IMR-90 (cell line): Measurements from ENCODE around the gene SPRY1. TPM values are rescaled to one million over a fixed set of nuclear protein-coding genes. Genes with fewer than 3 reads are reported as not detected.

Experiments
- ATAC-seq: fragments of 200-7000 bp; cut with Tn5 transposase; 2 replicates; pipeline ENCODE4 v1.9.1; 2020; ENCODE audit warnings: low read depth, mild to moderate bottlenecking, moderate library complexity
- BruUV-seq: library from RNA; stranded (reverse); fragments of 400-500 nt; replicated peaks from 2 replicates; lab custom pipeline; 2021; lab: Mats Ljungman, UMichigan
- CTCF ChIA-PET: fragments of 300-600 bp; formaldehyde crosslinking; extraction: SDS; loops from one replicate; lab custom pipeline; 2021; ENCODE audit warnings: antibody characterized with exemption; lab: Yijun Ruan, JAX
- POLR2A ChIA-PET: fragments of 300-600 bp; sonication (Branson Sonifier 250); formaldehyde crosslinking; loops from one replicate; lab custom pipeline; 2022; ENCODE audit warnings: antibody characterized with exemption; ENCODE audit not compliant: unreplicated experiment; lab: Charles Lee
- DNase-seq: peaks from one replicate; pipeline ENCODE4 v3.0.0; 2013
- H2AFZ ChIP-seq: replicated peaks from 2 replicates; pipeline ENCODE3; 2013; ENCODE audit warnings: low read length, mild to moderate bottlenecking; ENCODE audit not compliant: poor library complexity
- H2AK5ac ChIP-seq: 2 replicates; pipeline ENCODE4 v1.6.1; 2013; ENCODE audit warnings: low read depth, low read length, inconsistent platforms
- H2AK9ac ChIP-seq: replicated peaks from 2 replicates; pipeline ENCODE3; 2013; ENCODE audit warnings: mild to moderate bottlenecking, low read depth, low read length, moderate library complexity; ENCODE audit not compliant: poor library complexity
- H2BK120ac ChIP-seq: 2 replicates; pipeline ENCODE4 v1.6.1; 2013; ENCODE audit warnings: low read depth, low read length, inconsistent platforms
- H2BK15ac ChIP-seq: 3 replicates; pipeline ENCODE4 v1.6.1; 2013; ENCODE audit warnings: low read depth, low read length, inconsistent platforms
- H2BK20ac ChIP-seq: 2 replicates; pipeline ENCODE4 v1.6.1; 2013; ENCODE audit warnings: low read depth, mild to moderate bottlenecking, inconsistent platforms, low read length, moderate library complexity
- H2BK5ac ChIP-seq: 2 replicates; pipeline ENCODE4 v1.6.1; 2013; ENCODE audit warnings: mild to moderate bottlenecking, low read depth, low read length, inconsistent platforms; ENCODE audit not compliant: poor library complexity, severe bottlenecking
- H3K14ac ChIP-seq: replicated peaks from 2 replicates; pipeline ENCODE4 v1.6.1; 2013; ENCODE audit warnings: low read depth, low read length, inconsistent platforms
- H3K18ac ChIP-seq: 2 replicates; pipeline ENCODE4 v1.6.1; 2013; ENCODE audit warnings: low read depth, low read length, control low read depth
- H3K23ac ChIP-seq: 2 replicates; pipeline ENCODE4 v1.6.1; 2013; ENCODE audit warnings: low read depth, low read length, inconsistent platforms
- H3K27ac ChIP-seq: 2 replicates; pipeline ENCODE4 v1.5.1; 2013; ENCODE audit warnings: mild to moderate bottlenecking, control low read depth, low read length; ENCODE audit not compliant: insufficient read depth
- H3K27me3 ChIP-seq: 2 replicates; pipeline ENCODE4 v1.6.1; 2013; ENCODE audit warnings: low read length; ENCODE audit not compliant: control insufficient read depth, insufficient read depth
- H3K36me3 ChIP-seq: 2 replicates; pipeline ENCODE4 v1.6.1; 2013; ENCODE audit warnings: low read length, mixed read lengths; ENCODE audit not compliant: control insufficient read depth, insufficient read depth
- H3K4ac ChIP-seq: 2 replicates; pipeline ENCODE4 v1.6.1; 2013; ENCODE audit warnings: low read depth, low read length, inconsistent platforms
- H3K4me1 ChIP-seq: 2 replicates; pipeline ENCODE4 v1.6.1; 2013; ENCODE audit warnings: low read length, mixed read lengths; ENCODE audit not compliant: control insufficient read depth, insufficient read depth
- H3K4me2 ChIP-seq: 2 replicates; pipeline ENCODE4 v1.6.1; 2013; ENCODE audit warnings: low read depth, mild to moderate bottlenecking, control low read depth, low read length, moderate library complexity
- H3K4me3 ChIP-seq: 2 replicates; pipeline ENCODE4 v1.5.1; 2013; ENCODE audit warnings: low read depth, mild to moderate bottlenecking, control low read depth, low read length, moderate library complexity; ENCODE audit not compliant: insufficient read depth
- H3K56ac ChIP-seq: 2 replicates; pipeline ENCODE4 v1.6.1; 2013; ENCODE audit warnings: low read length, inconsistent platforms; ENCODE audit not compliant: insufficient read depth; ENCODE audit errors: extremely low read depth
- H3K79me1 ChIP-seq, 2 experiments: 2 replicates each; pipeline ENCODE4 v1.6.1; 2013; ENCODE audit warnings: low read length in 2 of 2, inconsistent platforms in 1 of 2, low read depth in 1 of 2
- H3K9ac ChIP-seq: 2 replicates; pipeline ENCODE4 v1.6.1; 2013; ENCODE audit warnings: low read depth, low read length, control low read depth
- H3K9me1 ChIP-seq: 2 replicates; pipeline ENCODE4 v1.6.1; 2013; ENCODE audit warnings: low read length, inconsistent platforms; ENCODE audit not compliant: insufficient read depth
- H3K9me3 ChIP-seq: 2 replicates; pipeline ENCODE4 v1.6.1; 2013; ENCODE audit warnings: low read length; ENCODE audit not compliant: control insufficient read depth, insufficient read depth
- H4K20me1 ChIP-seq: 2 replicates; pipeline ENCODE4 v1.6.1; 2013; ENCODE audit warnings: low read length, inconsistent platforms; ENCODE audit not compliant: insufficient read depth
- H4K5ac ChIP-seq: 2 replicates; pipeline ENCODE4 v1.6.1; 2013; ENCODE audit warnings: mild to moderate bottlenecking, low read depth, low read length, control low read depth
- H4K8ac ChIP-seq, 2 experiments: 2 replicates each; pipeline ENCODE4 v1.6.1; 2013; ENCODE audit warnings: low read depth in 2 of 2, low read length in 2 of 2, control low read depth in 1 of 2, inconsistent platforms in 1 of 2
- H4K91ac ChIP-seq: 2 replicates; pipeline ENCODE4 v1.6.1; 2013; ENCODE audit warnings: low read depth, low read length, inconsistent platforms; ENCODE audit not compliant: insufficient read depth
- BHLHE40 ChIP-seq: fragments of 150-350 bp; IDR thresholded peaks from 2 replicates; pipeline ENCODE4 v1.6.1; 2016; ENCODE audit warnings: mild to moderate bottlenecking, low read depth, low read length
- CEBPB ChIP-seq: IDR thresholded peaks from 2 replicates; pipeline ENCODE4 v1.6.1; 2012; ENCODE audit warnings: low read depth, low read length, improper control_type of control experiment
- CHD1 ChIP-seq: IDR thresholded peaks from 2 replicates; pipeline ENCODE4 v1.6.1; 2012; ENCODE audit warnings: low read depth, low read length, improper control_type of control experiment
- CTCF ChIP-seq: conservative IDR thresholded peaks from 2 replicates; pipeline ENCODE4 v1.5.1; 2012; ENCODE audit warnings: mild to moderate bottlenecking, low read depth, low read length, improper control_type of control experiment
- ELK1 ChIP-seq: fragments of 150-350 bp; IDR thresholded peaks from 2 replicates; pipeline ENCODE4 v1.6.1; 2016; ENCODE audit warnings: low read depth, mild to moderate bottlenecking, low read length, moderate library complexity, borderline replicate concordance
- FOS ChIP-seq: fragments of 150-350 bp; IDR thresholded peaks from 2 replicates; pipeline ENCODE4 v1.6.1; 2016; ENCODE audit warnings: low read depth, low read length
- MAFK ChIP-seq: IDR thresholded peaks from 2 replicates; pipeline ENCODE4 v1.6.1; 2012; ENCODE audit warnings: low read depth, low read length, improper control_type of control experiment
- MAZ ChIP-seq: IDR thresholded peaks from 2 replicates; pipeline ENCODE4 v1.6.1; 2012; ENCODE audit warnings: low read depth, mild to moderate bottlenecking, low read length, improper control_type of control experiment, moderate library complexity, borderline replicate concordance
- MXI1 ChIP-seq: IDR thresholded peaks from 2 replicates; pipeline ENCODE4 v1.6.1; 2012; ENCODE audit warnings: low read depth, mild to moderate bottlenecking, low read length, moderate library complexity, borderline replicate concordance
- NFE2L2 ChIP-seq: fragments of 150-350 bp; IDR thresholded peaks from 2 replicates; pipeline ENCODE4 v1.6.1; 2016; ENCODE audit warnings: low read depth, mild to moderate bottlenecking, low read length
- POLR2A ChIP-seq: IDR thresholded peaks from 2 replicates; pipeline ENCODE4 v1.6.1; 2012; ENCODE audit warnings: mild to moderate bottlenecking, low read depth, low read length
- RAD21 ChIP-seq: IDR thresholded peaks from 2 replicates; pipeline ENCODE4 v1.6.1; 2012; ENCODE audit warnings: low read length, improper control_type of control experiment
- RCOR1 ChIP-seq: IDR thresholded peaks from 2 replicates; pipeline ENCODE4 v1.6.1; 2012; ENCODE audit warnings: mild to moderate bottlenecking, low read length, improper control_type of control experiment; ENCODE audit not compliant: insufficient replicate concordance
- RFX5 ChIP-seq: IDR thresholded peaks from 2 replicates; pipeline ENCODE4 v1.8.0; 2012; ENCODE audit warnings: low read depth, mild to moderate bottlenecking, low read length, moderate library complexity
- SMC3 ChIP-seq: fragments of 150-350 bp; IDR thresholded peaks from 2 replicates; pipeline ENCODE4 v1.6.1; 2016; ENCODE audit warnings: low read depth, mild to moderate bottlenecking, antibody characterized with exemption, low read length, moderate library complexity
- USF2 ChIP-seq: fragments of 150-350 bp; IDR thresholded peaks from 2 replicates; pipeline ENCODE4 v1.6.1; 2017; ENCODE audit warnings: mild to moderate bottlenecking, antibody characterized with exemption, low read length, low read depth
- WGBS, 2 experiments: methylation state at CpG; one replicate each; pipeline versions ENCODE4 v1.1.5 to v1.1.7; 2013; ENCODE audit warnings: missing lambda C conversion rate in 2 of 2; ENCODE audit not compliant: insufficient read length in 1 of 2; ENCODE audit errors: extremely low coverage in 2 of 2; 5-methylcytosine and 5-hydroxymethylcytosine counted together
- dilution Hi-C: fragments of 300-500 bp; cut with HindIII; formaldehyde crosslinking; loops from one replicate; pipeline ENCODE4 v1.14.3; 2018; ENCODE audit warnings: low sequenced_read_pairs; ENCODE audit not compliant: unreplicated experiment
- in situ Hi-C: fragments of 300-500 bp; cut with MboI; formaldehyde crosslinking; loops from 3 replicates; pipeline ENCODE4 v1.14.3; 2019; ENCODE audit warnings: low sequenced_read_pairs, inconsistent platforms, mixed read lengths
- intact Hi-C: fragments of 100-400 bp; cut with micrococcal nuclease; formaldehyde crosslinking; loops from 2 replicates; pipeline ENCODE4 v1.10.0; 2022
- polyA plus RNA-seq, 3 experiments: library from polyadenylated mRNA; depleted of rRNA; stranded (reverse); fragments of >200 nt; gene quantifications; 2 replicates each; pipeline ENCODE4 v1.2.3, GENCODE V29; 2012; ENCODE audit warnings: low replicate concordance in 1 of 3
- total RNA-seq: library from RNA; depleted of rRNA; stranded (reverse); fragments of >200 nt; gene quantifications from 2 replicates; pipeline ENCODE4 v1.2.3, GENCODE V29; 2012

Gene SPRY1
- total and polyA plus RNA-seq, 2 of the 4 experiments (the other 2 are of a cell fraction), result 1.4 to 2.2 TPM

- ATAC-seq (no peak), DNase-seq (no peak)
- H2AFZ ChIP-seq, result no peak overlapping the region
- no peak overlapping the region for H4K5ac ChIP-seq
- 0 out of 2 replicates have a peak overlapping the region, but pooled peaks have one; percentile 14 for H3K14ac ChIP-seq
- no peaks in the 10 kb centered on the region for H3K9me1 ChIP-seq
- H2BK15ac ChIP-seq, result no peak overlapping the region
- H3K56ac ChIP-seq, result no peak overlapping the region
- H3K4me3 ChIP-seq, result no peak overlapping the region
- TF ChIP-seq MAZ, result no peak
- no peak for TF ChIP-seq CTCF
- TF ChIP-seq CEBPB, result no peak
- no peak for TF ChIP-seq BHLHE40
- TF ChIP-seq RAD21, result no peak
- no peak for TF ChIP-seq ELK1
- no peak for TF ChIP-seq NFE2L2
- TF ChIP-seq FOS, result no peak
- TF ChIP-seq POLR2A, result no peak
- no peak for TF ChIP-seq RCOR1
- TF ChIP-seq MAFK, result no peak
- no peak for TF ChIP-seq CHD1
- TF ChIP-seq USF2, result no peak
- no peak for TF ChIP-seq RFX5
- TF ChIP-seq SMC3, result no peak
- no peak for TF ChIP-seq MXI1
- H3K9me3 ChIP-seq, result no peaks in the 10 kb centered on the region
- H2BK20ac ChIP-seq, result no peak overlapping the region
- in situ Hi-C loops (no loop called here), dilution Hi-C loops (no loop called here), intact Hi-C loops (no loop called here)
- no peaks in the 10 kb centered on the region for H3K36me3 ChIP-seq
- ChIA-PET POLR2A (no interaction called here), CTCF (interaction anchor here (0.6 kb wide), 1 partner anchor 76 kb away, joined by 8 read pairs; no protein-coding TSS in a partner anchor)
- peaks cover 3% of the 10 kb centered on the region for H3K4me1 ChIP-seq
- no peak overlapping the region for H4K8ac ChIP-seq
- no TSS peak for BruUV-seq
- H3K18ac ChIP-seq, result no peak overlapping the region
- no peaks in the 10 kb centered on the region for H4K20me1 ChIP-seq
- no peak overlapping the region for H3K23ac ChIP-seq
- no peak overlapping the region for H3K27ac ChIP-seq
- no peak overlapping the region for H2AK5ac ChIP-seq
- no peak overlapping the region for H3K4me2 ChIP-seq
- no peak overlapping the region for H4K91ac ChIP-seq
- no peak overlapping the region for H2BK5ac ChIP-seq
- no peak overlapping the region for H3K4ac ChIP-seq
- H2BK120ac ChIP-seq, result no peak overlapping the region
- no peaks in the 10 kb centered on the region for H3K27me3 ChIP-seq
- H3K79me1 ChIP-seq, result no peaks in the 10 kb centered on the region
- no CpG with 5 or more reads among the region's 5 CpGs for WGBS, 2 experiments
- H3K9ac ChIP-seq, result no peak overlapping the region
- no peak overlapping the region for H2AK9ac ChIP-seq
Measured at GRCh38 chr4:123350191-123350544, 46.4 kb upstream of the SPRY1 start.
